ENCODE results near the gene RGR.

RGR gene

DNA sequence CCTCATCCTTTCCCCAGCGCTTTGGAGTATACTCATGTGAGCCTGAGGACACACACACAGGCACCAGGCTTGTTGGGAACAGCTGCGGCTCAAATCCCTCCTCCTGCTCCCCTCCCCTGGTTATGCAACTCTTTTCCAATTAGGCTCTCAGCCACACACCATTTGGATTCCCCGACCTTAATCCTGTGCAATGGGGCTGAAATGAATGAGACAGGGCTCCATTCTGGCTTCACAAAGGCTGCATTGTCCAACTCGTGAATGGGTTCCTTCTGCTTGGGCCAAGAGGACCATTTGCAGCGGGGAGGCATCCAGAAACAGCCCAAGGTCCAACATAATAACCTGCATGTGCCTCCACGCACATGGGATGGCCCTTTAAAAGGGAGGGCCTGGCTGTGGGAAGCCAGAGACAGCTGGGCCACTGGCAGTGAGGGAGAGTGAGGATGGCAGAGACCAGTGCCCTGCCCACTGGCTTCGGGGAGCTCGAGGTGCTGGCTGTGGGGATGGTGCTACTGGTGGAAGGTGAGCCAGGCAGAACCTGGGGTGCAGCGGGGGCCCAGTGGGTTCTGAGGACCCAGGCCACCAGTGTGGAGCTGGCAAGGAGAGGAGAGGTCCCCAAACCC is at the start of gene RGR:
RGR (plus strand) TSS at position 403 of the 620 bp plus-strand sequence; CDS start at position 441, 38 bp downstream.
- DNase-seq = no peak

GRCh38 chr10:84196083-84196482 is 48.8 kb upstream of the RGR start:
- DNase-seq = no peak

DNA sequence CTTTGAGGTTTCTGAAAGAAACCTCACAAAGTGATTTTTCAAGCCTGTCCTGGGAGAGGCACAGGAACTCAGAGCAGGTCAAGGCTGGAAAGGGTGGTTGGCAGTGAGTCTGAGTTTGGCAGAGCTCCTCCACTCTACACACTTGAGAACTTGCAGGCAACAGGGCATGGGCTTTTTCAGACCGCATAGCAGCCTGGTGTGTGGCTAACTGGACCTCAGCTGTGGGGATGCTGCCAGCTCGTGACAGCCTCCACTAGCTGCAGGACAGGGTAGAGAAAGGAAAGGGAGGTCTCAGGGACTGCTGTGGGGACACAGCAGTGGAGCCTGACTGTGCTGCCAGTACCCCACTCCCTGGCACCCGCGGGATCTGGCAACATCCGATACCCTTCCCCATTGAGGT is 47.9 kb upstream of the RGR start:
- DNase-seq = no peak

GRCh38 chr10:84197643-84198042 is 47.2 kb upstream of the RGR start:
- DNase-seq = no peak

DNA sequence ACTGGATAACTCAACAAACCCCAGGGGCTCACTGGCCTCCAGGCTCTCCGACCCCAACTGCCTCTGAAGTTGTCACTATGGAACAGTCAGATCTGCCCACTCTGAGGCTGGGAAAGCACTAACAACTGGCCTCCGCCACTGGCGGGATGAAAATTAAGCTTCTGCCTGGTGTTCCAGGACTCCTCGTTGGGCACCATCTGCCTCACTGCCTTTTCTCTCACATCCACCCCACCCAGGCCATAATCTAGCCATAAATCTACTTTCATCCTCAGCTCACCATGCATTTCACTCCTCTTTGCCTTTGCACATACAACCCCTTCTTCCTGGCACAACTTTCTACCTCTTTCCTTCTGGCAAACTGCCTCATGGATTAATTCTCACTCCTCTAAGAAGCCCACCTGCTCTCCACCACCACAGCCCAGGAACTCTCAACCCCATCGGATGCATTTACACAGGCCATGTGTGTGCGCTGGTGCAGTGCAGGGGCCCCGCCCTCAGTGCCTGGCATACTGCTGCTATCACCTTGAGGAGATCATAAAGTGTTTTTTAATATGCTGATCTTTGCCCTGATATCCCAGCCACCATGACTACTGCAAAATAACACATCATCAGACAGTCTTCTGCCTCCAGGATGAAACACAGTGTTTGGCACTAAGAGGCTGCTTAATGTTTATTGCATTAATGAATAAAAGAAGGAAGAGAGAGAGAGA is 46.5 kb upstream of the RGR start:
- DNase-seq = no peak

- no peak for DNase-seq
Observed at GRCh38 chr10:84200537-84201243, 44.2 kb upstream of the RGR start.

DNA sequence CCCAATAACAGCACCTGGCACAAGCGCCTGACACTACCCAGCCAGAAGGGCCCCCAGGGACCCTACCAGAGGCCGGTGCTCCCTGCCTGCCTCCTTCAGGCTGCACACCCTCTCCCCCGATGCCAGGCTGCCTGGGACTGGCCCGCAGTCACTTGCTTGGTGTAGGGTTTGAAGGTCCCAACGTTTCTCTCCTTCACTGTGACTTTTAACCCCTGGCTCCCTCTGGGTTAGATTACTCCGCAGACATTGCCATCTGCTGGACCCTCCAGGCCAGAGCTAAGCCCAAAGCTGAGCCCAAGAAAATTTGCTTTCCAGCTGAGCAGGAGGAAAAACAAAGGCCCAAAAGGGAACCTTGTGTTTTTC is 43.6 kb upstream of the RGR start:
- no peak for DNase-seq

GRCh38 chr10:84201682-84202081 is 43.2 kb upstream of the RGR start:
- DNase-seq = no peak

DNA sequence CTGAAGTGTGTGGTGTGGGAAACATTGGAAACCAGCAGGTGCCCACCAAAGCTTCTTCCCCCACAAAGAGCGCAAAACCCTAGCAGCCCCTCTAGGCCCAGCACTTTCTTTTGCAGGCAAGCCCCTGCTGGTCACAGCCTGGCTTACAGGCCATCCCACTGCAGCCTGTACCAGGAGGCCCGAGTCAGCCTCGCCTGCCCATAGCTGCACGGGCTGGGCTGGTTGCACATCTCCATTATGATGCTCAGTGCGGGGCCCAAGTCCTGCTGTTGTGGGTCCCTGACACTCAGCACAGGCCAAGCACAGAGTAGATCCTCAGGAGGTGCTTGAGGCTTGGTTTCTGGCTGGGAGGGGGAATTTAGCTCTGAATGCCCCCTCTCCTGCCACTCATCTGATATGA is 42.5 kb upstream of the RGR start:
- no peak for DNase-seq

DNA sequence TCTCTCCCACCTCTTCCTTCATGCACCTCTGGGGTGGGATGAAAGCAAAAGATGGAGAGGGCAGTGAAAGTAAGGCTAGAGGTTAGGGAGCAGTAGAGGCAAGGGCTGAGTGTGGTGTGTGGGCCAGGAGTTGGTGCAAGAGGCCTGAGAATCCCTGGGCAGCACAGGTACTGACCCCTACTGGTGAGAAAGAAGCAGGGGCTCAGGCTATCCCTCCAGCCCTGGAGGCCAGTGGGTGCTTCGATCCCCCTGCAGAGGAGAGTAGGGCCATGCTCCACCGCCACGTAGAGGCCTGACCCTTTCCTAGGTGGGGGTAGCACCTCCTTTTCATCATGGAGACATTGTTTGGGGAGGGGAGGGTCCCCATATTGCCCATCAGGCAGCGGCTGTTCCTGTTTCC is 40.7 kb upstream of the RGR start:
- DNase-seq = no peak

DNA sequence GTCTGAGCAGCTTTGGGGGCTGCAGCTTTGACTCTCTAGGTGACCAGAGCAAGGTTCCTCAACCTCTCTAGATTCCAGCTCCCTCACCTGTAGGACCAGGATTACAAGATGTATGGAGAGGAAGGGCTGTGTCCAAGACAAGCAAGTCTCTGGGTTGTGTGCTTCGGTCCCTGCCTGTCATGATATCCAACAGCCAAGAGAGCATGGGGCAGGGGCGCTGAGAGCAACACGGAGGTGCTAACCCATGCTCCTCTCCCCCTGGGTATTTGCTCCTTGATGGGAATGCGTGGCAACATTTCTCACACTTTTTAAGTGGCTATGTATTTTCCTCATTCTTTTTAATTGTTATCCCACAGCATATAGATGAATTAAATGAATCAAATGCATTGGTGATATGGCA is 40.2 kb upstream of the RGR start:
- DNase-seq = no peak

DNA sequence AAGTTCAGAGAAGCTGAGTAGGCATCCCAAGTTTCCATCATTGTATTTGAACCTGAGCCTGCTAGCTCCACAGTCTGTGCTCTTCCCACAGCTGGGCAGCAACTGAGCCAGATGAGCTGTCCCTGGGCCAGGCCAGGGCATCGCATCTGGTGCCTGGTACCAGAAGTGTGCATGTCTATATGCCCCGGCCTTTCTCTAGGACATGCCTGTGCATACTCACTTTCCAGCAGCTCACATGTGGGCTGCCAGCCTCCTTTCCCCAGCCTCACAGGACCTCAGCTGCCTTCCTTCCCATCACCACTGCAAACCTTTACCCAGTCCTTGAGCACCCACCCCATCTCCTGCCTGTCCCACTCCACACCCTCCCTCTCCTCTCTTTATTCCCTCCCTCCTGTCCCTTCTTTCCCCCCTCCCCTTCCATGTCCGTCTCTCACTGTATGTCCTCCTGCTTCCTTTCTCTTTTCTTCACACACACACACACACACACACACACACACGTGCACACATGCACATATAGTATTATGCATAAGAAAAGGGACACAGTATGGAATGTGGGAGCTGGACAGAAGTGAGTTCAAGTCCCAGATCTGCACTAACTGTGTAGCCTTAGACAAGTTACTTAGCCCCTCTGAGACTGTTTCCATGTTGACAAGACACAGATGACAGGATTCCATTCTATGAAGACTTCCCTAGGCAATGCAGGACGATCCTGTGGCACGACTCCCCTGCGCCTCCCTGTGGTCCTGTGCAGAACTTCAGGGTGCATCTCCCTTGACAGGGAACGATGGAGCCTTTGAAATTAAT is 39.6 kb upstream of the RGR start:
- peak; percentile 12 for DNase-seq

GRCh38 chr10:84205853-84206525 is 38.9 kb upstream of the RGR start:
- no peak for DNase-seq

GRCh38 chr10:84208023-84208422 is 36.8 kb upstream of the RGR start:
- DNase-seq = no peak

GRCh38 chr10:84211566-84211965 is 33.3 kb upstream of the RGR start:
- DNase-seq = no peak

- DNase-seq = no peak
Observed at GRCh38 chr10:84212014-84212413, 32.8 kb upstream of the RGR start.

DNA sequence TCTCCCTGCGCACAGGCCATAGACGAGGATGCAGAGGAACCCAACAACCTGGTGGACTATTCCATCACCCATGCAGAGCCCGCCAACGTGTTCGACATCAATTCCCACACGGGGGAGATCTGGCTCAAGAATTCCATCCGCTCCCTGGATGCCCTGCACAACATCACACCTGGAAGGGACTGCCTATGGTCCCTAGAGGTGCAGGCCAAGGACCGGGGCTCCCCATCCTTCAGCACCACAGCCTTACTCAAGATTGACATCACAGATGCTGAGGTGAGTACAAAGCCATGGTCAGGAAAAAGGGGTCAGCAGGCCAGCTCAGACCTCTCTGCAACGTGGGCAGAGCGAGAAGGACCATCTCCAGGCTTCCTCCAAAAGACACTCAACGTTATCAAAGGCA is 31.8 kb upstream of the RGR start:
- DNase-seq = no peak

DNA sequence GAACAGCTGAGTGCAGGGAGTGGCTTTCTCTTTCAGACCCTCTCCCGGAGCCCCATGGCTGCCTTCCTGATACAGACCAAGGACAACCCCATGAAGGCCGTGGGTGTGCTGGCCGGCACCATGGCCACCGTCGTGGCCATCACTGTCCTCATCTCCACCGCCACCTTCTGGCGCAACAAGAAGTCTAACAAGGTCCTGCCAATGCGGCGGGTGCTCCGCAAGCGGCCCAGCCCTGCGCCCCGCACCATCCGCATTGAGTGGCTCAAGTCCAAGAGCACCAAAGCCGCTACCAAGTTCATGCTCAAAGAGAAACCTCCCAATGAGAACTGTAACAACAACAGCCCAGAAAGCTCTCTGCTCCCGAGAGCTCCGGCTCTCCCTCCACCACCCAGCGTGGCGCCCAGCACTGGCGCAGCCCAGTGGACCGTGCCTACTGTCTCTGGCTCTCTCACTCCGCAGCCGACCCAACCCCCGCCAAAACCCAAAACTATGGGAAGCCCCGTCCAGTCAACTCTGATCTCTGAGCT is 30.7 kb upstream of the RGR start:
- no peak for DNase-seq

DNA sequence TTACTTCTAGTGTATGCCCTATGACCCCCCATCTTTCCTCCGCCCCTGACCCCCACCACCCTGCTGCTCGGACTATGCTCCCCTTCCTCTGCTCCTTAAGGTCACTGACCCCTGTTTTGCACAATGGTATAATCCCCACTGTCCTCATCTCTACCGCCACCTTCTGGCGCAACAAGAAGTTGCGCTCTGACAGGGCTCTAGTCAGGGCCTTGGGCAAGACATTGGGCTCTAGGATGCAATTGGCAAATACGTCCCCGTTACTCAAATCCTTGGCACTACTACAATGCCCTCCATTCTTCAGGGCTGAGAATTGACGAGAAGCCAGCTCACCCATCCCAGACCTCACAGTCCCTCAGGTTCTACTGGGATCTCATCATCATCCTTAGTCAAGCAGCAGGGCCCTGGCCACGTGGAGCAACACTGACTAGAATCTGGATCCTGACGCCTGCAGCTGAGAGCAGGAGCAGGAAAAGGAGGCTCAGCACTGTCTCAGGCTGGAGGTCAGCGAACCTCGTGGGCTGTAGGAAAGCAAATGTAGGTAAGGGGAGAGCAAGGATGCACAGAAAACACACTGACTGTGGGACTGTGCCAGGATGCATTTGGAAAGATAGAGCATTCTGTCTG is 30.1 kb upstream of the RGR start:
- no peak for DNase-seq

DNA sequence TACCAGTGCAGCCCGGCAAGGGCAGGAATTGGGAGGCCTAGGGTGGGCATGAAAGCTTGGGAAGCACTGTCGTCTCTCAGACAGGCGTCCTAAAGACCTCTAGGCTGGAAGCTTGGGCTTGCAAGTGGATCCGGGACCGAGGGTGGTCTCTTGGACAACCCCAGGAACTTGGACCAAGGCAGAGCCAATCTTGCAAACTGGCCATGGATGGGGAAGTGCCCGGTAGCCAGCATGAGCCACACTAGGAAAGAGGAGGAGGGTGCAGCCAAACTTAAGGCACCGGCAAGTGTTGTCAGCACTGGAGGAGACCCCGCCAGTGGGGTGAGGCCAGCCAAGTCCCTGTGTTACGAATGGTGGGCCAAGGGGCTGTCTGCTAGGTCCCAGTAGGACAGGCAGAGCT is 28.0 kb upstream of the RGR start:
- no peak for DNase-seq

DNA sequence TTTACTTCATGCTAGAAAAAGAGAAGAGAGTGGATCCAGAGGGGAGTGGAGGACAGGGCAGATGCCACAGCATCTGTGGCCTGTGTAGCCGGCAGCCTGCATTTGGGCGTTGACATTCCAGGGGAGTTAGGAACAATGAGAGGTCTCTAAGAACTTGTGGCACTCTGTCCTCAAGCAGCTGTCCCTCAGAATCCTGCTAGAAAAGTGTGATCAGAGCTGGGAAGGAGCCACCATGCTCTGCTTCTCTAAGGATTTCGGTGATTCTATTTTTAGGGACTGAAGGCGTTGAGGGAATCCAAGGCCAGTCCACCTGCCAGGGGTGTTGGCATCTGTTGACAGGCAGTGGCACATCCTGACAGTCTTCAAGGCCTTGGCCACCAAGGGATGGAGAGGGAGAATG is 27.1 kb upstream of the RGR start:
- DNase-seq = no peak

DNA sequence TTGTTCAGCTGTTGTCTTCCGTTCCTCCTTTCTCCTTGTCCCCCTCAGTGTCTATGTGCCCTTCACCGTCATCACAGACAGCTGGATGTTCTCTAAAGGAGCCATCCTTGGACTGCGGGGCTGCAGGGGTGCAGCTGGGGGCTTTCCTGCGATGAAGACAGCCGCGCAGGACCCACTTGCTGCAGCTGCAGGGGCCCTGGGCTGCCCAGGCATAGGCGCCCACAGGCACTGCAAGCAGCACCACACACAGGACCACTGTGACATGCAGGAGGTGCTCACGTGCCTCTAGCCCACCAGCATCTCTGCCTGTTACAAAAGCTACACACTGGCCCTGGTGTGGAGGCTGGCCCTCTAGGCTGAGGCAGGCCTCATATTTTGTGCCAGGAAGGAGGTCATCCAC is 22.9 kb upstream of the RGR start:
- no peak for DNase-seq

All from NCI-H2029 treated with DMSO at 0.1 percent for 48 hours (cell line).